SK-N-SH (cell line): ENCODE data around the gene F11. TPM values are rescaled to one million over a fixed set of nuclear protein-coding genes. Genes with fewer than 3 reads are reported as not detected.
"Not testable (repeated sequence)": the region's sequence is repeated elsewhere in the genome, so short reads cannot be mapped to it uniquely, and the experiment has no call there.

ENCODE experiments used
- CTCF ChIA-PET: fragments of 300-600, 350-600 bp; formaldehyde crosslinking; extraction: SDS; loops from one replicate; lab custom pipeline; 2021; lab: Yijun Ruan, JAX
- POLR2A ChIA-PET: fragments of 350-600 bp; sonication (Branson Sonifier 250); formaldehyde crosslinking; extraction: SDS; loops from one replicate; lab custom pipeline; 2020; ENCODE audit warnings: antibody characterized with exemption, inconsistent platforms; lab: Yijun Ruan, JAX
- DNase-seq: peaks from one replicate; pipeline ENCODE4 v3.0.0; 2012
- H2AFZ ChIP-seq: fragments of 200-600 bp; sonication (generic); 2 replicates; pipeline ENCODE4 v1.8.1; 2016; ENCODE audit warnings: antibody characterized with exemption, mild to moderate bottlenecking, low read depth
- H3F3A ChIP-seq: fragments of 200-600 bp; sonication (generic); replicated peaks from 2 replicates; pipeline ENCODE3; 2016; ENCODE audit warnings: antibody characterized with exemption, mild to moderate bottlenecking; ENCODE audit not compliant: insufficient read depth
- H3K27ac ChIP-seq, 2 experiments: fragments of 200-500 bp in 1 of 2; fragments of 200-600 bp in 1 of 2; sonication (Bioruptor generic) in 1 of 2; sonication (generic), shearing (Covaris generic) in 1 of 2; 2 replicates each; pipeline versions ENCODE4 v1.5.1 to v1.6.1; 2014 to 2016; ENCODE audit warnings: low read depth in 2 of 2, inconsistent platforms in 1 of 2, low read length in 1 of 2, mild to moderate bottlenecking in 1 of 2, mixed read lengths in 1 of 2
- H3K27me3 ChIP-seq: fragments of 200-600 bp; sonication (generic), shearing (Covaris generic); 2 replicates; pipeline ENCODE4 v1.6.1; 2016; ENCODE audit warnings: mixed run types; ENCODE audit not compliant: insufficient read depth
- H3K36me3 ChIP-seq, 2 experiments: fragments of 200-500 bp in 1 of 2; fragments of 200-600 bp in 1 of 2; sonication (Bioruptor generic) in 1 of 2; sonication (generic) in 1 of 2; replicated peaks in 1 of 2; 2 replicates each; pipeline versions ENCODE3 to v1.5.1; 2014 to 2016; ENCODE audit warnings: low read length in 1 of 2, mild to moderate bottlenecking in 1 of 2; ENCODE audit not compliant: insufficient read depth in 2 of 2, control insufficient read depth in 1 of 2
- H3K4me1 ChIP-seq, 2 experiments: fragments of 200-500 bp in 1 of 2; fragments of 200-600 bp in 1 of 2; sonication (Bioruptor generic) in 1 of 2; sonication (generic), shearing (Covaris generic) in 1 of 2; 2 replicates each; pipeline versions ENCODE4 v1.5.1 to v1.6.1; 2014 to 2016; ENCODE audit warnings: low read depth in 1 of 2, low read length in 1 of 2, mixed run types in 1 of 2; ENCODE audit not compliant: insufficient read depth in 2 of 2, control insufficient read depth in 1 of 2
- H3K4me2 ChIP-seq: fragments of 200-600 bp; sonication (generic), shearing (Covaris generic); 2 replicates; pipeline ENCODE4 v1.6.1; 2017; ENCODE audit warnings: mixed run types
- H3K4me3 ChIP-seq, 2 experiments: fragments of 200-500 bp in 1 of 2; fragments of 200-600 bp in 1 of 2; sonication (Bioruptor generic) in 1 of 2; sonication (generic), shearing (Covaris generic) in 1 of 2; 2 replicates each; pipeline versions ENCODE4 v1.5.1 to v1.8.1; 2014 to 2016; ENCODE audit warnings: low read depth in 2 of 2, inconsistent platforms in 1 of 2, low read length in 1 of 2, mild to moderate bottlenecking in 1 of 2, mixed read lengths in 1 of 2, moderate library complexity in 1 of 2
- H3K79me2 ChIP-seq: fragments of 200-600 bp; sonication (generic); 2 replicates; pipeline ENCODE4 v1.8.1; 2017; ENCODE audit warnings: mild to moderate bottlenecking; ENCODE audit not compliant: insufficient read depth
- H3K9ac ChIP-seq: fragments of 200-600 bp; sonication (generic); 2 replicates; pipeline ENCODE4 v1.6.1; 2017; ENCODE audit warnings: mixed run types
- H3K9me2 ChIP-seq: fragments of 200-600 bp; sonication (generic); 2 replicates; pipeline ENCODE4 v1.6.1; 2017; ENCODE audit warnings: mixed run types
- H3K9me3 ChIP-seq: fragments of 200-600 bp; sonication (generic); 2 replicates; pipeline ENCODE4 v1.6.1; 2017; ENCODE audit warnings: mixed run types, mild to moderate bottlenecking, moderate library complexity
- H4K20me1 ChIP-seq: fragments of 200-600 bp; sonication (generic); 2 replicates; pipeline ENCODE4 v1.6.1; 2017; ENCODE audit warnings: mild to moderate bottlenecking, mixed run types; ENCODE audit not compliant: insufficient read depth
- EP300 ChIP-seq, 2 experiments: IDR thresholded peaks; 2 replicates each; pipeline versions ENCODE4 v1.4.0 to v1.6.1; 2012; ENCODE audit warnings: borderline replicate concordance in 1 of 2, low read depth in 1 of 2, low read length in 1 of 2
- EZH2phosphoT487 ChIP-seq: fragments of 200-600 bp; sonication (generic); IDR thresholded peaks from 2 replicates; pipeline ENCODE4 v1.6.1; 2017; ENCODE audit warnings: low read depth, mixed run types, mild to moderate bottlenecking, antibody characterized with exemption, moderate library complexity, borderline replicate concordance
- FOXM1 ChIP-seq: IDR thresholded peaks from 2 replicates; pipeline ENCODE4 v1.4.0; 2012; ENCODE audit warnings: low read depth, mild to moderate bottlenecking
- GABPA ChIP-seq: IDR thresholded peaks from 2 replicates; pipeline ENCODE4 v1.4.0; 2012; ENCODE audit warnings: low read depth, mild to moderate bottlenecking
- IRF3 ChIP-seq: fragments of 150-350 bp; IDR thresholded peaks from 2 replicates; pipeline ENCODE4 v1.6.1; 2016; ENCODE audit warnings: mild to moderate bottlenecking, low read depth, low read length
- MAX ChIP-seq: IDR thresholded peaks from 2 replicates; pipeline ENCODE4 v1.4.0; 2012; ENCODE audit warnings: low read depth
- MEF2A ChIP-seq: IDR thresholded peaks from 2 replicates; pipeline ENCODE4 v1.4.0; 2012; ENCODE audit warnings: low read depth, borderline replicate concordance
- PBX3 ChIP-seq: IDR thresholded peaks from 2 replicates; pipeline ENCODE4; 2012
- RXRA ChIP-seq: IDR thresholded peaks from 2 replicates; pipeline ENCODE4 v1.4.0; 2012; ENCODE audit warnings: low read depth, mild to moderate bottlenecking, borderline replicate concordance
- SIN3A ChIP-seq: IDR thresholded peaks from 2 replicates; pipeline ENCODE4 v1.6.1; 2012; ENCODE audit warnings: low read depth, mild to moderate bottlenecking, low read length, moderate library complexity, borderline replicate concordance
- TAF1 ChIP-seq: IDR thresholded peaks from 2 replicates; pipeline ENCODE4 v1.6.1; 2012; ENCODE audit warnings: low read depth, mild to moderate bottlenecking, low read length, moderate library complexity, borderline replicate concordance
- TCF12 ChIP-seq: IDR thresholded peaks from 2 replicates; pipeline ENCODE4 v1.4.0; 2012
- TEAD4 ChIP-seq: IDR thresholded peaks from 2 replicates; pipeline ENCODE4 v1.4.0; 2012; ENCODE audit warnings: mild to moderate bottlenecking, borderline replicate concordance; ENCODE audit not compliant: insufficient read depth
- YY1 ChIP-seq: IDR thresholded peaks from 2 replicates; pipeline ENCODE4 v1.4.0; 2012; ENCODE audit warnings: low read depth, mild to moderate bottlenecking
- WGBS: methylation state at CpG from one replicate; pipeline ENCODE4 v1.1.6; 2017; ENCODE audit warnings: low lambda C conversion rate; 5-methylcytosine and 5-hydroxymethylcytosine counted together
- polyA plus RNA-seq, 3 experiments: library from polyadenylated mRNA; depleted of rRNA; stranded (reverse); fragments of >200 nt; gene quantifications; 2 replicates each; pipeline ENCODE4 v1.2.3, GENCODE V29; 2012
- TF ChIP-seq, protein P1 (sequence below): IDR thresholded peaks from 2 replicates; pipeline ENCODE4 v1.4.0; 2012; ENCODE audit warnings: low read depth, borderline replicate concordance
- TF ChIP-seq, protein P2 (sequence below): fragments of 200-600 bp; sonication (generic); IDR thresholded peaks from 2 replicates; pipeline ENCODE4 v1.6.1; 2017; ENCODE audit warnings: antibody characterized with exemption, mild to moderate bottlenecking, moderate library complexity

Gene F11
- polyA plus RNA-seq, 1 of the 3 experiments (the other 2 are of a cell fraction), result not detected

DNA sequence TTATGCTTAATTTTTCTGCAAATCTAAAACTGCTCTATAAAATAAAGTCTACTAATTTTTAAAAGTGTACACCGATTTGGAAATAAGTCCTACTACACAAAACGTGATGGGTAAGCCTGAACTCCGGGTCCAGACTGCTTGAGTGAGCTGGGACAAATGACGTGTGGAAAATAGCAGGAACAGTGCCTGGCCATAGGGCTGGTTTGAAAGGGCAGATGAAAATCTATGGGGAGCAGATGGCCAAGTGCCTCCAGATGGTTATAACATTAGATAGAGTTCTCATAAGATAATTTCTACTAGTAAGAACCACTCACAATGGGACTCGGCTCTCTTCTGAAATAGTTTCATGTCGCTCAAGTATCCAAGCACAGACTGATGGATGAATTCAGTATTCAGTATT lies 52.5 kb downstream of the F11 start (continued):
- TF ChIP-seq MEF2A (no peak), YY1 (no peak), GABPA (no peak), TAF1 (no peak), MAX (no peak), PBX3 (no peak), IRF3 (no peak)
- TF ChIP-seq, protein P1, sequence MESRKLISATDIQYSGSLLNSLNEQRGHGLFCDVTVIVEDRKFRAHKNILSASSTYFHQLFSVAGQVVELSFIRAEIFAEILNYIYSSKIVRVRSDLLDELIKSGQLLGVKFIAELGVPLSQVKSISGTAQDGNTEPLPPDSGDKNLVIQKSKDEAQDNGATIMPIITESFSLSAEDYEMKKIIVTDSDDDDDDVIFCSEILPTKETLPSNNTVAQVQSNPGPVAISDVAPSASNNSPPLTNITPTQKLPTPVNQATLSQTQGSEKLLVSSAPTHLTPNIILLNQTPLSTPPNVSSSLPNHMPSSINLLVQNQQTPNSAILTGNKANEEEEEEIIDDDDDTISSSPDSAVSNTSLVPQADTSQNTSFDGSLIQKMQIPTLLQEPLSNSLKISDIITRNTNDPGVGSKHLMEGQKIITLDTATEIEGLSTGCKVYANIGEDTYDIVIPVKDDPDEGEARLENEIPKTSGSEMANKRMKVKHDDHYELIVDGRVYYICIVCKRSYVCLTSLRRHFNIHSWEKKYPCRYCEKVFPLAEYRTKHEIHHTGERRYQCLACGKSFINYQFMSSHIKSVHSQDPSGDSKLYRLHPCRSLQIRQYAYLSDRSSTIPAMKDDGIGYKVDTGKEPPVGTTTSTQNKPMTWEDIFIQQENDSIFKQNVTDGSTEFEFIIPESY, result no peak

- CTCF ChIA-PET, result interaction anchor here (1.2 kb wide), 1 partner anchor 262 kb away, joined by 3 read pairs; no protein-coding TSS in a partner anchor
- 55% methylated on average over 14 of the region's 33 CpGs for WGBS
- H3F3A ChIP-seq, H3K27ac ChIP-seq, H3K79me2 ChIP-seq, DNase-seq, H3K9me2 ChIP-seq, H3K36me3 ChIP-seq, H4K20me1 ChIP-seq, H3K4me1 ChIP-seq, H3K9me3 ChIP-seq, POLR2A ChIA-PET, H3K4me2 ChIP-seq, H2AFZ ChIP-seq, H3K4me3 ChIP-seq, H3K9ac ChIP-seq, H3K27me3 ChIP-seq: not testable (repeated sequence)
Observed at GRCh38 chr4:186324660-186325059, 58.7 kb downstream of the F11 start.

- WGBS, result 32% methylated on average over 3 of the region's 3 CpGs
- Histone ChIP-seq H3K36me3 (no peaks in the 10 kb centered on the region), H3K9me2 (no peaks in the 10 kb centered on the region), H3K27me3 (no peaks in the 10 kb centered on the region), H3K4me2 (no peak overlapping the region), H2AFZ (no peak overlapping the region), H3K79me2 (no peaks in the 10 kb centered on the region), H3F3A (no peaks in the 10 kb centered on the region), H3K27ac (no peak overlapping the region), H3K9me3 (no peaks in the 10 kb centered on the region), H3K9ac (no peak overlapping the region), H4K20me1 (no peaks in the 10 kb centered on the region), H3K4me3 (no peak overlapping the region), H3K4me1 (no peaks in the 10 kb centered on the region)
- POLR2A ChIA-PET, result no interaction called here
- CTCF ChIA-PET, result no interaction called here
- no peak for DNase-seq
- TF ChIP-seq EP300 (IDR thresholded peaks at IDR 0.05; ENCODE audit: borderline replicate concordance in 1 of 2, low read depth in 1 of 2, low read length in 1 of 2) (no peak), TEAD4 (no peak), RXRA (no peak), EZH2phosphoT487 (no peak), TCF12 (no peak), SIN3A (no peak), FOXM1 (no peak), IRF3 (no peak)
- TF ChIP-seq, protein P2, sequence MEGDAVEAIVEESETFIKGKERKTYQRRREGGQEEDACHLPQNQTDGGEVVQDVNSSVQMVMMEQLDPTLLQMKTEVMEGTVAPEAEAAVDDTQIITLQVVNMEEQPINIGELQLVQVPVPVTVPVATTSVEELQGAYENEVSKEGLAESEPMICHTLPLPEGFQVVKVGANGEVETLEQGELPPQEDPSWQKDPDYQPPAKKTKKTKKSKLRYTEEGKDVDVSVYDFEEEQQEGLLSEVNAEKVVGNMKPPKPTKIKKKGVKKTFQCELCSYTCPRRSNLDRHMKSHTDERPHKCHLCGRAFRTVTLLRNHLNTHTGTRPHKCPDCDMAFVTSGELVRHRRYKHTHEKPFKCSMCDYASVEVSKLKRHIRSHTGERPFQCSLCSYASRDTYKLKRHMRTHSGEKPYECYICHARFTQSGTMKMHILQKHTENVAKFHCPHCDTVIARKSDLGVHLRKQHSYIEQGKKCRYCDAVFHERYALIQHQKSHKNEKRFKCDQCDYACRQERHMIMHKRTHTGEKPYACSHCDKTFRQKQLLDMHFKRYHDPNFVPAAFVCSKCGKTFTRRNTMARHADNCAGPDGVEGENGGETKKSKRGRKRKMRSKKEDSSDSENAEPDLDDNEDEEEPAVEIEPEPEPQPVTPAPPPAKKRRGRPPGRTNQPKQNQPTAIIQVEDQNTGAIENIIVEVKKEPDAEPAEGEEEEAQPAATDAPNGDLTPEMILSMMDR, result no peak
- TF ChIP-seq, protein P1, result no peak
Observed at GRCh38 chr4:186326391-186326790, 60.4 kb downstream of the F11 start.
